Tibial nerve (tissue), 3 donors: Measurements from ENCODE around the gene MARCHF3.

ENCODE experiments used
- CTCF ChIP-seq, 5 experiments: fragments of 200-600 bp in 3 of 5; fragments of 450-650 bp in 2 of 5; sonication (generic) in 3 of 5; IDR thresholded peaks; one replicate each; pipeline ENCODE4 v1.5.1; 2016 to 2019; ENCODE audit warnings: antibody characterized with exemption in 5 of 5, mild to moderate bottlenecking in 3 of 5, moderate library complexity in 2 of 5
- POLR2A ChIP-seq, 2 donors: fragments of 450-650 bp; IDR thresholded peaks; one replicate each; pipeline ENCODE4 v1.6.1; 2017; ENCODE audit warnings: antibody characterized with exemption in 2 of 2, mild to moderate bottlenecking in 2 of 2, moderate library complexity in 2 of 2

GRCh38 chr5:127003798-127004495, 26.4 kb downstream of the MARCHF3 start:
- TF ChIP-seq CTCF (IDR thresholded peaks at IDR 0.05) (no peak), POLR2A (IDR thresholded peaks at IDR 0.05) (no peak)
